GM23338 (cell line): Measurements from ENCODE around the gene GLI1. TPM values are rescaled to one million over a fixed set of nuclear protein-coding genes. Genes with fewer than 3 reads are reported as not detected.

Experiments
- ATAC-seq: fragments of 200-7000 bp; cut with Tn5 transposase; 3 replicates; pipeline ENCODE4 v1.9.1; 2020
- DNase-seq: peaks from one replicate; pipeline ENCODE4 v3.0.0-alpha.2; 2015; ENCODE audit warnings: low spot score
- H2AFZ ChIP-seq: fragments of 200-600 bp; sonication (generic); 2 replicates; pipeline ENCODE4 v1.8.0; 2016; ENCODE audit warnings: antibody characterized with exemption, mild to moderate bottlenecking, moderate library complexity
- H3F3A ChIP-seq: fragments of 200-600 bp; sonication (generic); replicated peaks from 2 replicates; pipeline ENCODE4 v1.8.0; 2017; ENCODE audit warnings: antibody characterized with exemption, mixed run types, low read depth
- H3K27ac ChIP-seq: fragments of 200-600 bp; sonication (generic); 2 replicates; pipeline ENCODE4 v1.6.1; 2016; ENCODE audit warnings: low read depth
- H3K27me3 ChIP-seq: fragments of 200-600 bp; sonication (generic); 2 replicates; pipeline ENCODE4 v1.8.0; 2016; ENCODE audit warnings: mild to moderate bottlenecking, mixed run types, moderate library complexity; ENCODE audit not compliant: insufficient read depth
- H3K36me3 ChIP-seq: fragments of 200-600 bp; sonication (generic); 2 replicates; pipeline ENCODE4 v1.8.0; 2016; ENCODE audit warnings: mild to moderate bottlenecking; ENCODE audit not compliant: insufficient read depth
- H3K4me1 ChIP-seq: fragments of 200-600 bp; sonication (generic); 2 replicates; pipeline ENCODE4 v1.8.0; 2016; ENCODE audit warnings: mild to moderate bottlenecking, moderate library complexity; ENCODE audit not compliant: insufficient read depth
- H3K4me2 ChIP-seq: fragments of 200-600 bp; sonication (generic); 2 replicates; pipeline ENCODE4 v1.7.1; 2017; ENCODE audit warnings: mixed run types
- H3K4me3 ChIP-seq: fragments of 200-600 bp; sonication (generic); 2 replicates; pipeline ENCODE4 v1.6.1; 2016; ENCODE audit warnings: mixed run types
- H3K79me2 ChIP-seq: fragments of 200-600 bp; sonication (generic); replicated peaks from 2 replicates; pipeline ENCODE4 v1.8.0; 2017; ENCODE audit warnings: mild to moderate bottlenecking; ENCODE audit not compliant: insufficient read depth
- H3K9me2 ChIP-seq: fragments of 200-600 bp; sonication (generic); 2 replicates; pipeline ENCODE4 v1.8.0; 2017; ENCODE audit not compliant: insufficient read depth
- H4K20me1 ChIP-seq: fragments of 200-600 bp; sonication (generic); replicated peaks from 2 replicates; pipeline ENCODE4 v1.8.0; 2017; ENCODE audit warnings: mild to moderate bottlenecking; ENCODE audit not compliant: insufficient read depth
- H3K27ac Mint-ChIP-seq: 2 replicates; pipeline ENCODE4 v1.8.0; 2020; ENCODE audit warnings: inconsistent platforms, mild to moderate bottlenecking, moderate library complexity, mixed read lengths
- H3K27me3 Mint-ChIP-seq: 3 replicates; pipeline ENCODE4 v1.8.0; 2022; ENCODE audit warnings: low read depth, mild to moderate bottlenecking, moderate library complexity, mixed read lengths, inconsistent platforms; ENCODE audit not compliant: insufficient read depth, poor library complexity
- H3K36me3 Mint-ChIP-seq: 3 replicates; pipeline ENCODE4 v1.8.0; 2021; ENCODE audit warnings: low read depth, mild to moderate bottlenecking, inconsistent platforms, moderate library complexity, mixed read lengths
- H3K4me1 Mint-ChIP-seq: 3 replicates; pipeline ENCODE4 v1.8.0; 2020; ENCODE audit warnings: mild to moderate bottlenecking, inconsistent platforms, mixed read lengths
- H3K4me3 Mint-ChIP-seq: 3 replicates; pipeline ENCODE4 v1.8.0; 2021; ENCODE audit warnings: moderate library complexity, mild to moderate bottlenecking, inconsistent platforms, mixed read lengths
- H3K9me3 Mint-ChIP-seq: 3 replicates; pipeline ENCODE4 v1.8.0; 2020; ENCODE audit warnings: moderate library complexity, mild to moderate bottlenecking, inconsistent platforms, mixed read lengths
- CREB1 ChIP-seq: fragments of 250-450 bp; sonication (Bioruptor Pico); IDR thresholded peaks from 2 replicates; pipeline ENCODE4 v1.5.0; 2020; ENCODE audit warnings: low read depth, mild to moderate bottlenecking, moderate library complexity
- EZH2 ChIP-seq: fragments of 200-600 bp; sonication (generic); IDR thresholded peaks from one replicate; pipeline ENCODE4 v1.8.0; 2017; ENCODE audit warnings: antibody characterized with exemption, mild to moderate bottlenecking, low read depth; ENCODE audit not compliant: unreplicated experiment
- JUNB ChIP-seq: IDR thresholded peaks from one replicate; pipeline ENCODE4 v1.6.1; 2016; ENCODE audit warnings: antibody characterized with exemption; ENCODE audit not compliant: unreplicated experiment
- NANOG ChIP-seq: IDR thresholded peaks from 2 replicates; pipeline ENCODE4 v1.6.1; 2016; ENCODE audit warnings: antibody characterized with exemption, borderline replicate concordance
- STAT1 ChIP-seq: IDR thresholded peaks from one replicate; pipeline ENCODE4 v1.6.1; 2016; ENCODE audit warnings: antibody characterized with exemption; ENCODE audit not compliant: unreplicated experiment
- ZNF114 ChIP-seq: fragments of 250-450 bp; sonication (Bioruptor Pico); IDR thresholded peaks from 2 replicates; pipeline ENCODE4 v1.5.0; 2020; ENCODE audit warnings: mild to moderate bottlenecking, moderate library complexity
- polyA plus RNA-seq: library from polyadenylated mRNA; unstranded; fragments of >200 nt; fragmentation: Nextera tagmentation; extraction: Ambion mirVana; gene quantifications from 2 replicates; pipeline ENCODE4 v1.2.1, GENCODE V29; 2016
- total RNA-seq: library from RNA; depleted of rRNA; stranded (reverse); fragments of >200 nt; shearing (Covaris generic); gene quantifications from 2 replicates; pipeline ENCODE4 v1.2.3, GENCODE V29; 2014
- TF ChIP-seq, protein P1 (sequence below): fragments of 250-450 bp; sonication (Bioruptor Pico); IDR thresholded peaks from 2 replicates; pipeline ENCODE4 v1.5.0; 2020; ENCODE audit warnings: mild to moderate bottlenecking, moderate library complexity

The GLI1 gene
- total and polyA plus RNA-seq, 2 experiments from 2014 or later, result 5.6 to 18.1 TPM

GRCh38 chr12:57497223-57498131 is 37.9 kb downstream of the GLI1 start (continued):
- no peak for TF ChIP-seq CREB1 (CRISPR knock-in tag)
- TF ChIP-seq, protein P1, sequence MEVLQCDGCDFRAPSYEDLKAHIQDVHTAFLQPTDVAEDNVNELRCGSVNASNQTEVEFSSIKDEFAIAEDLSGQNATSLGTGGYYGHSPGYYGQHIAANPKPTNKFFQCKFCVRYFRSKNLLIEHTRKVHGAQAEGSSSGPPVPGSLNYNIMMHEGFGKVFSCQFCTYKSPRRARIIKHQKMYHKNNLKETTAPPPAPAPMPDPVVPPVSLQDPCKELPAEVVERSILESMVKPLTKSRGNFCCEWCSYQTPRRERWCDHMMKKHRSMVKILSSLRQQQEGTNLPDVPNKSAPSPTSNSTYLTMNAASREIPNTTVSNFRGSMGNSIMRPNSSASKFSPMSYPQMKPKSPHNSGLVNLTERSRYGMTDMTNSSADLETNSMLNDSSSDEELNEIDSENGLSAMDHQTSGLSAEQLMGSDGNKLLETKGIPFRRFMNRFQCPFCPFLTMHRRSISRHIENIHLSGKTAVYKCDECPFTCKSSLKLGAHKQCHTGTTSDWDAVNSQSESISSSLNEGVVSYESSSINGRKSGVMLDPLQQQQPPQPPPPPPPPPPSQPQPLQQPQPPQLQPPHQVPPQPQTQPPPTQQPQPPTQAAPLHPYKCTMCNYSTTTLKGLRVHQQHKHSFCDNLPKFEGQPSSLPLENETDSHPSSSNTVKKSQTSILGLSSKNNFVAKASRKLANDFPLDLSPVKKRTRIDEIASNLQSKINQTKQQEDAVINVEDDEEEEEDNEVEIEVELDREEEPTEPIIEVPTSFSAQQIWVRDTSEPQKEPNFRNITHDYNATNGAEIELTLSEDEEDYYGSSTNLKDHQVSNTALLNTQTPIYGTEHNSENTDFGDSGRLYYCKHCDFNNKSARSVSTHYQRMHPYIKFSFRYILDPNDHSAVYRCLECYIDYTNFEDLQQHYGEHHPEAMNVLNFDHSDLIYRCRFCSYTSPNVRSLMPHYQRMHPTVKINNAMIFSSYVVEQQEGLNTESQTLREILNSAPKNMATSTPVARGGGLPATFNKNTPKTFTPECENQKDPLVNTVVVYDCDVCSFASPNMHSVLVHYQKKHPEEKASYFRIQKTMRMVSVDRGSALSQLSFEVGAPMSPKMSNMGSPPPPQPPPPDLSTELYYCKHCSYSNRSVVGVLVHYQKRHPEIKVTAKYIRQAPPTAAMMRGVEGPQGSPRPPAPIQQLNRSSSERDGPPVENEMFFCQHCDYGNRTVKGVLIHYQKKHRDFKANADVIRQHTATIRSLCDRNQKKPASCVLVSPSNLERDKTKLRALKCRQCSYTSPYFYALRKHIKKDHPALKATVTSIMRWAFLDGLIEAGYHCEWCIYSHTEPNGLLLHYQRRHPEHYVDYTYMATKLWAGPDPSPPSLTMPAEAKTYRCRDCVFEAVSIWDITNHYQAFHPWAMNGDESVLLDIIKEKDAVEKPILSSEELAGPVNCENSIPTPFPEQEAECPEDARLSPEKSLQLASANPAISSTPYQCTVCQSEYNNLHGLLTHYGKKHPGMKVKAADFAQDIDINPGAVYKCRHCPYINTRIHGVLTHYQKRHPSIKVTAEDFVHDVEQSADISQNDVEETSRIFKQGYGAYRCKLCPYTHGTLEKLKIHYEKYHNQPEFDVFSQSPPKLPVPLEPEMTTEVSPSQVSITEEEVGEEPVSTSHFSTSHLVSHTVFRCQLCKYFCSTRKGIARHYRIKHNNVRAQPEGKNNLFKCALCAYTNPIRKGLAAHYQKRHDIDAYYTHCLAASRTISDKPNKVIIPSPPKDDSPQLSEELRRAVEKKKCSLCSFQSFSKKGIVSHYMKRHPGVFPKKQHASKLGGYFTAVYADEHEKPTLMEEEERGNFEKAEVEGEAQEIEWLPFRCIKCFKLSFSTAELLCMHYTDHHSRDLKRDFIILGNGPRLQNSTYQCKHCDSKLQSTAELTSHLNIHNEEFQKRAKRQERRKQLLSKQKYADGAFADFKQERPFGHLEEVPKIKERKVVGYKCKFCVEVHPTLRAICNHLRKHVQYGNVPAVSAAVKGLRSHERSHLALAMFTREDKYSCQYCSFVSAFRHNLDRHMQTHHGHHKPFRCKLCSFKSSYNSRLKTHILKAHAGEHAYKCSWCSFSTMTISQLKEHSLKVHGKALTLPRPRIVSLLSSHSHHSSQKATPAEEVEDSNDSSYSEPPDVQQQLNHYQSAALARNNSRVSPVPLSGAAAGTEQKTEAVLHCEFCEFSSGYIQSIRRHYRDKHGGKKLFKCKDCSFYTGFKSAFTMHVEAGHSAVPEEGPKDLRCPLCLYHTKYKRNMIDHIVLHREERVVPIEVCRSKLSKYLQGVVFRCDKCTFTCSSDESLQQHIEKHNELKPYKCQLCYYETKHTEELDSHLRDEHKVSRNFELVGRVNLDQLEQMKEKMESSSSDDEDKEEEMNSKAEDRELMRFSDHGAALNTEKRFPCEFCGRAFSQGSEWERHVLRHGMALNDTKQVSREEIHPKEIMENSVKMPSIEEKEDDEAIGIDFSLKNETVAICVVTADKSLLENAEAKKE (CRISPR knock-in tag), result no peak
- TF ChIP-seq EZH2, result no peak
- TF ChIP-seq JUNB, result no peak

DNA sequence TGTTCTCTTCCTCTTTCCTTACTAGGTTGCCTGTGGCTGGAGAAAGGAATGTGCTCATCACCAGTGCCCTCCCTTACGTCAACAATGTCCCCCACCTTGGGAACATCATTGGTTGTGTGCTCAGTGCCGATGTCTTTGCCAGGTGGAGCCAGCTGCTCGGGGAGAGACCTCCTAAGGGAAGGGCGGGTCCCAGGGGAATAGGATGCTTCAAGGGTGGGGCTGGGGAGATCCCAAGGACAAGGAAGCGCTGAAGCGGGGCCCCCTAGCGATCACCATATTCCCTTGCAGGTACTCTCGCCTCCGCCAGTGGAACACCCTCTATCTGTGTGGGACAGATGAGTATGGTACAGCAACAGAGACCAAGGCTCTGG is 38.5 kb downstream of the GLI1 start:
- no peak overlapping the region for H3K4me3 ChIP-seq
- DNase-seq (peak; percentile 68), ATAC-seq (peak; percentile 88)
- H3K27me3 ChIP-seq, result no peaks in the 10 kb centered on the region
- no peak overlapping the region for H3K4me2 ChIP-seq
- H3K4me1 ChIP-seq, result no peaks in the 10 kb centered on the region
- no peaks in the 10 kb centered on the region for H3K9me2 ChIP-seq
- H2AFZ ChIP-seq, result no peak overlapping the region
- H3K27ac ChIP-seq, result no peak overlapping the region
- H3K36me3 ChIP-seq, result peaks cover 77% of the 10 kb centered on the region
- Mint-ChIP-seq H3K36me3 (peaks cover 92% of the 10 kb centered on the region), H3K9me3 (no peaks in the 10 kb centered on the region), H3K27me3 (peaks cover 13% of the 10 kb centered on the region), H3K27ac (peak overlapping the region; percentile 56; the same call in 1 of the 2 replicates), H3K4me3 (no peak overlapping the region), H3K4me1 (peaks cover 2% of the 10 kb centered on the region; the same call in 2 of the 3 replicates)
- H3F3A ChIP-seq, result peaks cover 34% of the 10 kb centered on the region
- peaks cover 23% of the 10 kb centered on the region for H3K79me2 ChIP-seq
- peaks cover 34% of the 10 kb centered on the region for H4K20me1 ChIP-seq
- TF ChIP-seq, protein P1 (CRISPR knock-in tag), result no peak
- TF ChIP-seq ZNF114 (CRISPR knock-in tag), result no peak
- no peak for TF ChIP-seq STAT1
- TF ChIP-seq NANOG, result no peak
